ENCODE measurements around the gene CFI. TPM values are rescaled to one million over a fixed set of nuclear protein-coding genes. Genes with fewer than 3 reads are reported as not detected.

The CFI gene
- total RNA-seq, 1 donor from 2014 or later = not detected

- H3K27me3 ChIP-seq (ENCODE audit: control insufficient read depth, insufficient read depth, low read length) = no peaks in the 10 kb centered on the region
- no peak overlapping the region for H3K4me3 ChIP-seq (ENCODE audit: low read depth, low read length)
- H3K36me3 ChIP-seq (ENCODE audit: control insufficient read depth, insufficient read depth, low read length) = peaks cover 3% of the 10 kb centered on the region
- DNase-seq (ENCODE audit: low read depth) (peak; percentile 22), FAIRE-seq (no peak)
- no peak for TF ChIP-seq CTCF (IDR thresholded peaks at IDR 0.05; ENCODE audit: insufficient read depth, low read length, severe bottlenecking)
Measured at GRCh38 chr4:109691411-109691920, 110.3 kb downstream of the CFI start.

Other genes starting within 250 kb of the CFI start
- 4.7 and 5.1 TPM in 2 replicates for gene MCUB, start 241.8 kb downstream of the CFI start, total RNA-seq
- 27.7 and 54.0 TPM in 2 replicates for gene CASP6, start 98.6 kb downstream of the CFI start, total RNA-seq
- gene PLA2G12A, start 71.9 kb downstream of the CFI start, total RNA-seq = 52.1 and 54.0 TPM in 2 replicates
- gene GAR1, start 13.8 kb upstream of the CFI start, total RNA-seq = 6.1 and 6.8 TPM in 2 replicates
- 0.26 and 0.38 TPM in 2 replicates for gene RRH, start 26.0 kb upstream of the CFI start, total RNA-seq
- under 0.01 TPM in 2 replicates for gene LRIT3, start 46.1 kb upstream of the CFI start, total RNA-seq
- 0.51 and 1.1 TPM in 2 replicates for gene EGF, start 110.9 kb upstream of the CFI start, total RNA-seq

Data from bronchial epithelial cell (primary cell).